ENCODE data around the gene TMEM43.

DNA sequence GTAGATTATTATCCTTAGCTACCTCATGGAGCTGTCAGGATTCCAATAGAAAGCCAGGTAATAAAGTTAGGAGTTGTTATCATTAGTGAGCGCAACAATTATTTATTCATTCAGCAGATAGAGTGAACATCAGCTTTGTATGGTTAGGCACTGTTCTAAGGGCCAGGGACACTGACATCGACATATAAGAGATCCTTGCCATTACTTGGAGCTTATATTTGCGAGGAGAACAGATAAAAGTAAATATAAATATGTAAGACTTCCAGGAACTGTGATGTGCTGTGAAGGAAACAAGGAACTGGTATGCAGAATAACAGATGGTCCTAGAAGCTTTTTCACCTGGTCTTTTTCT lies 54.2 kb downstream of the TMEM43 start:
- TF ChIP-seq, protein P1, sequence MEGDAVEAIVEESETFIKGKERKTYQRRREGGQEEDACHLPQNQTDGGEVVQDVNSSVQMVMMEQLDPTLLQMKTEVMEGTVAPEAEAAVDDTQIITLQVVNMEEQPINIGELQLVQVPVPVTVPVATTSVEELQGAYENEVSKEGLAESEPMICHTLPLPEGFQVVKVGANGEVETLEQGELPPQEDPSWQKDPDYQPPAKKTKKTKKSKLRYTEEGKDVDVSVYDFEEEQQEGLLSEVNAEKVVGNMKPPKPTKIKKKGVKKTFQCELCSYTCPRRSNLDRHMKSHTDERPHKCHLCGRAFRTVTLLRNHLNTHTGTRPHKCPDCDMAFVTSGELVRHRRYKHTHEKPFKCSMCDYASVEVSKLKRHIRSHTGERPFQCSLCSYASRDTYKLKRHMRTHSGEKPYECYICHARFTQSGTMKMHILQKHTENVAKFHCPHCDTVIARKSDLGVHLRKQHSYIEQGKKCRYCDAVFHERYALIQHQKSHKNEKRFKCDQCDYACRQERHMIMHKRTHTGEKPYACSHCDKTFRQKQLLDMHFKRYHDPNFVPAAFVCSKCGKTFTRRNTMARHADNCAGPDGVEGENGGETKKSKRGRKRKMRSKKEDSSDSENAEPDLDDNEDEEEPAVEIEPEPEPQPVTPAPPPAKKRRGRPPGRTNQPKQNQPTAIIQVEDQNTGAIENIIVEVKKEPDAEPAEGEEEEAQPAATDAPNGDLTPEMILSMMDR (optimal IDR thresholded peaks at IDR 0.05 in 1 of 3, IDR thresholded peaks at IDR 0.05 in 1 of 3, conservative IDR thresholded peaks at IDR 0.05 in 1 of 3; ENCODE audit: extremely low read depth in 1 of 3, insufficient read depth in 2 of 3, low read length in 3 of 3) = no peak
- no peak for TF ChIP-seq EZH2 (IDR thresholded peaks at IDR 0.05; ENCODE audit: low read length)

Measured in keratinocyte (primary cell).